Measurements from ENCODE around the gene OSBPL6. TPM values are rescaled to one million over a fixed set of nuclear protein-coding genes. Genes with fewer than 3 reads are reported as not detected.

The OSBPL6 gene
- total RNA-seq, 4 donors from 2014 or later, result 11.6 to 51.1 (median 40.7) TPM

GRCh38 chr2:178256382-178257042 lies 62.2 kb downstream of the OSBPL6 start:
- Histone ChIP-seq H3K4me1 (peaks cover 28 to 63% of the 10 kb centered on the region in 2 donors), H3K4me3 (peak overlapping the region in 1 of 4 donors; percentile 24), H3K27me3 (no peaks in the 10 kb centered on the region), H3K36me3 (no peaks in the 10 kb centered on the region), H3K9me3 (no peaks in the 10 kb centered on the region), H3K27ac (peak overlapping the region; percentile 52 to 80 (median 74))
- no peak for DNase-seq
- in situ Hi-C loops (cut with MboI; ENCODE audit: low sequenced_read_pairs in 4 of 4) (no loop called here), intact Hi-C loops (cut with DNase I; ENCODE audit: low total_unique reads) (no loop called here)
- peak; percentile 72 to 85 for ATAC-seq
- no peak for TF ChIP-seq CTCF (IDR thresholded peaks at IDR 0.05 in 4 of 5, conservative IDR thresholded peaks at IDR 0.05 in 1 of 5)
- no peak for TF ChIP-seq POLR2A (IDR thresholded peaks at IDR 0.05)

GRCh38 chr2:178257127-178257526 lies 62.8 kb downstream of the OSBPL6 start:
- intact Hi-C loops (cut with DNase I; ENCODE audit: low total_unique reads) (no loop called here), in situ Hi-C loops (cut with MboI; ENCODE audit: low sequenced_read_pairs in 4 of 4) (no loop called here)
- Histone ChIP-seq H3K27me3 (no peaks in the 10 kb centered on the region), H3K9me3 (no peaks in the 10 kb centered on the region), H3K27ac (peak overlapping the region; percentile 52 to 80 (median 74)), H3K4me1 (peaks cover 23 to 65% of the 10 kb centered on the region in 2 donors), H3K4me3 (no peak overlapping the region), H3K36me3 (no peaks in the 10 kb centered on the region)
- TF ChIP-seq CTCF (IDR thresholded peaks at IDR 0.05 in 4 of 5, conservative IDR thresholded peaks at IDR 0.05 in 1 of 5) (no peak), POLR2A (IDR thresholded peaks at IDR 0.05) (no peak)
- no peak for ATAC-seq
- DNase-seq, result no peak

GRCh38 chr2:178258916-178259315 lies 64.6 kb downstream of the OSBPL6 start:
- ATAC-seq, result peak in 1 of 2 donors; percentile 59
- intact Hi-C loops (cut with DNase I; ENCODE audit: low total_unique reads), result no loop called here

GRCh38 chr2:178263159-178263860 lies 69.0 kb downstream of the OSBPL6 start:
- intact Hi-C loops (cut with DNase I; ENCODE audit: low total_unique reads), result no loop called here
- Histone ChIP-seq H3K4me1 (peaks cover 23 to 57% of the 10 kb centered on the region in 2 donors), H3K27ac (peak overlapping the region in 3 of 4 donors; percentile 73 to 82 (median 76)), H3K9me3 (no peaks in the 10 kb centered on the region), H3K27me3 (no peaks in the 10 kb centered on the region), H3K36me3 (no peaks in the 10 kb centered on the region), H3K4me3 (no peak overlapping the region)
- in situ Hi-C loops (cut with MboI; ENCODE audit: low sequenced_read_pairs in 4 of 4), result no loop called here
- no peak for TF ChIP-seq CTCF (IDR thresholded peaks at IDR 0.05 in 4 of 5, conservative IDR thresholded peaks at IDR 0.05 in 1 of 5)
- TF ChIP-seq POLR2A (IDR thresholded peaks at IDR 0.05), result no peak
- ATAC-seq, result peak; percentile 31 to 75
- peak in 1 of 2 donors; percentile 74 for DNase-seq

More at GRCh38 chr2:178258916-178259315, 64.6 kb downstream of the OSBPL6 start:
- in situ Hi-C loops (cut with MboI; ENCODE audit: low sequenced_read_pairs in 4 of 4), result no loop called here
- H3K36me3 ChIP-seq, result no peaks in the 10 kb centered on the region
- H3K9me3 ChIP-seq, result no peaks in the 10 kb centered on the region
- TF ChIP-seq CTCF (IDR thresholded peaks at IDR 0.05 in 4 of 5, conservative IDR thresholded peaks at IDR 0.05 in 1 of 5) (no peak), POLR2A (IDR thresholded peaks at IDR 0.05) (no peak)
- no peak for DNase-seq
- H3K4me1 ChIP-seq, result peaks cover 31 to 63% of the 10 kb centered on the region in 2 donors
- no peak overlapping the region for H3K4me3 ChIP-seq
- no peaks in the 10 kb centered on the region for H3K27me3 ChIP-seq
- peak overlapping the region; percentile 21 to 80 (median 64) for H3K27ac ChIP-seq

Measured in gastrocnemius medialis (tissue), 4 donors.